ENCODE results near the gene CAMTA1.

CAMTA1 gene

DNA sequence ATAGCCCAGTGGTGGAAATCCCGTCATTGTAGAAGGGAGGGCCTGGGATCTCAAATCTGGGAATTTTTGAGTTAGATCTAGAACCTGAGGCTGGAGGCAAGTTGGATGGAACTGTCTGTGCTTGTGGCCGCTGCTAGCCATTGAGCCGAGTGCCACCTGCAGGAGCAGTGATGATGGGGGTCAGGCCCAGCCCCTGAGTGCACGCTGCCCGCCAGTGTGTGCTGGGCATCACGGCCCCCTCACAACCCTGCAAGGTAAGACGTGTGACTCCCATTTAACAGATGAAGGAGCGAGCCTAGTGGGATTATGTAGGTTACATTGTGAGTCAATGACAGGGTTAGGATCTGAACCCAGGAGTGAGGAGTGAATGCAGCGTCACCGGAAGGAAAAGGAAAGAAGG lies 407.2 kb downstream of the CAMTA1 start:
- DNase-seq: no peak
- Histone ChIP-seq H3K9me3 (ENCODE audit: insufficient read depth, low read length, severe bottlenecking) (no peaks in the 10 kb centered on the region), H2AFZ (ENCODE audit: low read depth, low read length) (no peak overlapping the region), H3K79me2 (ENCODE audit: insufficient read depth, low read length) (no peaks in the 10 kb centered on the region), H3K36me3 (ENCODE audit: insufficient read depth, low read length) (no peaks in the 10 kb centered on the region), H3K9ac (ENCODE audit: low read depth, low read length) (no peak overlapping the region), H3K4me3 (ENCODE audit: low read depth in 1 of 2, low read length in 2 of 2) (no peak overlapping the region), H3K4me2 (ENCODE audit: insufficient read depth, low read length) (no peak overlapping the region), H3K4me1 (ENCODE audit: insufficient read depth, low read length) (no peaks in the 10 kb centered on the region), H3K27me3 (ENCODE audit: insufficient read depth, low read length, poor library complexity) (peaks cover 3% of the 10 kb centered on the region), H4K20me1 (ENCODE audit: insufficient read depth, low read length) (no peaks in the 10 kb centered on the region; the same call in 1 of the 2 replicates), H3K27ac (ENCODE audit: low read length) (no peak overlapping the region)
- TF ChIP-seq, protein P1, sequence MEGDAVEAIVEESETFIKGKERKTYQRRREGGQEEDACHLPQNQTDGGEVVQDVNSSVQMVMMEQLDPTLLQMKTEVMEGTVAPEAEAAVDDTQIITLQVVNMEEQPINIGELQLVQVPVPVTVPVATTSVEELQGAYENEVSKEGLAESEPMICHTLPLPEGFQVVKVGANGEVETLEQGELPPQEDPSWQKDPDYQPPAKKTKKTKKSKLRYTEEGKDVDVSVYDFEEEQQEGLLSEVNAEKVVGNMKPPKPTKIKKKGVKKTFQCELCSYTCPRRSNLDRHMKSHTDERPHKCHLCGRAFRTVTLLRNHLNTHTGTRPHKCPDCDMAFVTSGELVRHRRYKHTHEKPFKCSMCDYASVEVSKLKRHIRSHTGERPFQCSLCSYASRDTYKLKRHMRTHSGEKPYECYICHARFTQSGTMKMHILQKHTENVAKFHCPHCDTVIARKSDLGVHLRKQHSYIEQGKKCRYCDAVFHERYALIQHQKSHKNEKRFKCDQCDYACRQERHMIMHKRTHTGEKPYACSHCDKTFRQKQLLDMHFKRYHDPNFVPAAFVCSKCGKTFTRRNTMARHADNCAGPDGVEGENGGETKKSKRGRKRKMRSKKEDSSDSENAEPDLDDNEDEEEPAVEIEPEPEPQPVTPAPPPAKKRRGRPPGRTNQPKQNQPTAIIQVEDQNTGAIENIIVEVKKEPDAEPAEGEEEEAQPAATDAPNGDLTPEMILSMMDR (IDR thresholded peaks at IDR 0.05; ENCODE audit: borderline replicate concordance, extremely low read depth, low read length, poor library complexity, severe bottlenecking): no peak
- no peak for TF ChIP-seq EZH2 (IDR thresholded peaks at IDR 0.05; ENCODE audit: borderline replicate concordance, low read depth, low read length, severe bottlenecking)
- no peak for ATAC-seq (ENCODE audit: insufficient read depth, low read depth)

DNA sequence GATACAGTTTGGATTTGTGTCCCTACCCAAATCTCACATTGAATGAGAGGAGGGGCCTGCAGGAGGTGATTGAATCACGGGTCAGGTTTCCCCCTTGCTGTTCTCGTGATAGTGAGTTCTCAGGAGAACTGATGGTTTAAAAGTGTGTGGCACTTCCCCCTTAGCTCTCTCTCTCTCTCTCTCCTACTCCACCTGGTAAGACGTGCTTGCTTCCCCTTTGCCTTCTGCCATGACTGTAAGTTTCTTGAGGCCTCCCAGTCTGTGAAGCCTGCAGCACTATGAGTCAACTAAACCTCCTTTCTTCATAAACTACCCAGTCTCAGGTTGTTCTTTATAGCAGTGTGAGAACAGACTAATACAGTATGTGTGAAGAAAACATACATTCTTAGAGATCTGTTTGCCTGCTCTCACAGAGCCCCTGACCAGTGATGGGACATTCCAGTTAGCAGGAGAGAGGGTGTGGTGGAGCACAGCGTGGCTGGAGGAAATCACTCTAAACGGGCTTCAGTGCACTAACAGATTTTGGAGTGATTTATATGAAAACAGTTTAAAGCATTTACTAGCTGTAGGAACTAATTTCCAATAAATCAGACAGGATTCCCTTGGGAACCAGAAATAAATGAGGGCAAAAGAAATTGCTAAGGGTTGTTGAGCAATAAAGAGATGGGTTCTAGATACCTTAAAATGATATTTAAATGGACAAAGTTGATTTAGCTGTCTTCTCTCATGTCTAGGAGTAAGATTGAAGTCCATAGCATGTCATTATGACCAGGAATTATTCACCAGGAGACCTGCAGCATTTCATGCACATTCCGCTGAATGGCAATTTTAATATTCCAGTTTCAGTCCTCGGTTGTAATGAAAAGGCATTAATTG lies 411.0 kb downstream of the CAMTA1 start:
- no peak overlapping the region for H3K9ac ChIP-seq (ENCODE audit: low read depth, low read length)
- H3K36me3 ChIP-seq (ENCODE audit: insufficient read depth, low read length): no peaks in the 10 kb centered on the region
- H4K20me1 ChIP-seq (ENCODE audit: insufficient read depth, low read length): no peaks in the 10 kb centered on the region; the same call in 1 of the 2 replicates
- no peaks in the 10 kb centered on the region for H3K79me2 ChIP-seq (ENCODE audit: insufficient read depth, low read length)
- ATAC-seq (ENCODE audit: insufficient read depth, low read depth) (no peak), DNase-seq (no peak)
- H2AFZ ChIP-seq (ENCODE audit: low read depth, low read length): no peak overlapping the region
- TF ChIP-seq, protein P1 (IDR thresholded peaks at IDR 0.05; ENCODE audit: borderline replicate concordance, extremely low read depth, low read length, poor library complexity, severe bottlenecking): no peak
- no peak for TF ChIP-seq EZH2 (IDR thresholded peaks at IDR 0.05; ENCODE audit: borderline replicate concordance, low read depth, low read length, severe bottlenecking)
- H3K27ac ChIP-seq (ENCODE audit: low read length): no peak overlapping the region
- no peak overlapping the region for H3K4me2 ChIP-seq (ENCODE audit: insufficient read depth, low read length)
- no peaks in the 10 kb centered on the region for H3K4me1 ChIP-seq (ENCODE audit: insufficient read depth, low read length)
- no peaks in the 10 kb centered on the region for H3K9me3 ChIP-seq (ENCODE audit: insufficient read depth, low read length, severe bottlenecking)
- H3K27me3 ChIP-seq (ENCODE audit: insufficient read depth, low read length, poor library complexity): no peaks in the 10 kb centered on the region
- no peak overlapping the region for H3K4me3 ChIP-seq (ENCODE audit: low read depth in 1 of 2, low read length in 2 of 2)

DNA sequence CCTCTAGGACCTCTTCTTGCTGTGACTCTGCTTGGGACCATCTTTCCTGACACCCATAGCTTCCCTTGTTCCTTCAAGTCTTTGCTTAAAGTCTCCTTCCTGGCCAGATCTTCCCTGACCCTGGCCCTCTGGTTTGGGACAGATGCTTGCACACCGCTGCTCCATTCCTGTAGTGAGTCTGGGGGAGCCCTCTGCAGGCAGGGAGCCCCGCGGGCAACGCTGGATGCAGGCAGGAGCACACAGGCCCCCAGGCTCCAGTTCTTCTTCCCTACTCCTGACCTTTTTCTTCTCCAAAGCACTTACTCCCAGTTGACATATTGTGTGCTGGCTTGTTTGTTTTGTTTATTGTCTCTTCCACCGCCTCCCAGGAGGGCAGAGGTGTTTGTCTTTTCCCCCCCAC lies 413.4 kb downstream of the CAMTA1 start:
- Histone ChIP-seq H3K9ac (ENCODE audit: low read depth, low read length) (no peak overlapping the region), H2AFZ (ENCODE audit: low read depth, low read length) (no peak overlapping the region), H3K4me2 (ENCODE audit: insufficient read depth, low read length) (no peak overlapping the region), H4K20me1 (ENCODE audit: insufficient read depth, low read length) (no peaks in the 10 kb centered on the region; the same call in 1 of the 2 replicates), H3K9me3 (ENCODE audit: insufficient read depth, low read length, severe bottlenecking) (no peaks in the 10 kb centered on the region), H3K27me3 (ENCODE audit: insufficient read depth, low read length, poor library complexity) (no peaks in the 10 kb centered on the region), H3K36me3 (ENCODE audit: insufficient read depth, low read length) (no peaks in the 10 kb centered on the region), H3K27ac (ENCODE audit: low read length) (no peak overlapping the region), H3K4me3 (ENCODE audit: low read depth in 1 of 2, low read length in 2 of 2) (no peak overlapping the region), H3K79me2 (ENCODE audit: insufficient read depth, low read length) (no peaks in the 10 kb centered on the region), H3K4me1 (ENCODE audit: insufficient read depth, low read length) (no peaks in the 10 kb centered on the region)
- DNase-seq (no peak), ATAC-seq (ENCODE audit: insufficient read depth, low read depth) (no peak)
- TF ChIP-seq, protein P1 (IDR thresholded peaks at IDR 0.05; ENCODE audit: borderline replicate concordance, extremely low read depth, low read length, poor library complexity, severe bottlenecking): no peak
- TF ChIP-seq EZH2 (IDR thresholded peaks at IDR 0.05; ENCODE audit: borderline replicate concordance, low read depth, low read length, severe bottlenecking): no peak

All from DND-41 (cell line).